Thyroid gland (tissue), 4 donors: ENCODE results near the gene DEFB124.

Source experiments
- POLR2A ChIP-seq, 2 donors: fragments of 450-650 bp; IDR thresholded peaks; one replicate each; pipeline ENCODE4 v1.6.1; 2017; ENCODE audit warnings: antibody characterized with exemption in 2 of 2, mild to moderate bottlenecking in 2 of 2, moderate library complexity in 1 of 2
- TF ChIP-seq, protein P1 (sequence below), 6 experiments: fragments of 200-600 bp in 3 of 6; fragments of 450-650 bp in 3 of 6; sonication (generic) in 3 of 6; IDR thresholded peaks; one replicate each; pipeline ENCODE4 v1.5.1; 2016 to 2019; ENCODE audit warnings: antibody characterized with exemption in 6 of 6, mild to moderate bottlenecking in 2 of 6, inconsistent platforms in 1 of 6, moderate library complexity in 1 of 6

DNA sequence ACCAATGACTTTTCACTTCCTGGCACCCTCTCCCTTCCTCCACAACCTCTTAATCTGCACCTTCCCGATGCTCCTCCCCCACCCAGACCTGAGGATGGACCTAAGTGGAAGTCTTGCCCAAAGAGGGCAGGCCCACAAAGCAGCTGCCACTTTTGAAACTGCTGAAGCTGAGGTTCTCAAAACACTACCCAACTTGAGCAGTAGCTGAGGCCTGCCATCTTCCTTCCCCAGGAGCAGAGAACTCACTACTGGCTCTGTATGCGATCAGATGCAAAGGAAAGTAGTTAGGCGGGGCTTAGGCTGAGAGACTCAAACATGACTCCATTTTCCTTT, 40.8 kb upstream of the DEFB124 start:
- TF ChIP-seq, protein P1, sequence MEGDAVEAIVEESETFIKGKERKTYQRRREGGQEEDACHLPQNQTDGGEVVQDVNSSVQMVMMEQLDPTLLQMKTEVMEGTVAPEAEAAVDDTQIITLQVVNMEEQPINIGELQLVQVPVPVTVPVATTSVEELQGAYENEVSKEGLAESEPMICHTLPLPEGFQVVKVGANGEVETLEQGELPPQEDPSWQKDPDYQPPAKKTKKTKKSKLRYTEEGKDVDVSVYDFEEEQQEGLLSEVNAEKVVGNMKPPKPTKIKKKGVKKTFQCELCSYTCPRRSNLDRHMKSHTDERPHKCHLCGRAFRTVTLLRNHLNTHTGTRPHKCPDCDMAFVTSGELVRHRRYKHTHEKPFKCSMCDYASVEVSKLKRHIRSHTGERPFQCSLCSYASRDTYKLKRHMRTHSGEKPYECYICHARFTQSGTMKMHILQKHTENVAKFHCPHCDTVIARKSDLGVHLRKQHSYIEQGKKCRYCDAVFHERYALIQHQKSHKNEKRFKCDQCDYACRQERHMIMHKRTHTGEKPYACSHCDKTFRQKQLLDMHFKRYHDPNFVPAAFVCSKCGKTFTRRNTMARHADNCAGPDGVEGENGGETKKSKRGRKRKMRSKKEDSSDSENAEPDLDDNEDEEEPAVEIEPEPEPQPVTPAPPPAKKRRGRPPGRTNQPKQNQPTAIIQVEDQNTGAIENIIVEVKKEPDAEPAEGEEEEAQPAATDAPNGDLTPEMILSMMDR (IDR thresholded peaks at IDR 0.05): no peak
- TF ChIP-seq POLR2A (IDR thresholded peaks at IDR 0.05): no peak
